ENCODE results near the gene MAN1A1. TPM values are rescaled to one million over a fixed set of nuclear protein-coding genes. Genes with fewer than 3 reads are reported as not detected.

The MAN1A1 gene
- total and polyA plus RNA-seq, 7 donors: 10.2 to 143 (median 81.9) TPM

DNA sequence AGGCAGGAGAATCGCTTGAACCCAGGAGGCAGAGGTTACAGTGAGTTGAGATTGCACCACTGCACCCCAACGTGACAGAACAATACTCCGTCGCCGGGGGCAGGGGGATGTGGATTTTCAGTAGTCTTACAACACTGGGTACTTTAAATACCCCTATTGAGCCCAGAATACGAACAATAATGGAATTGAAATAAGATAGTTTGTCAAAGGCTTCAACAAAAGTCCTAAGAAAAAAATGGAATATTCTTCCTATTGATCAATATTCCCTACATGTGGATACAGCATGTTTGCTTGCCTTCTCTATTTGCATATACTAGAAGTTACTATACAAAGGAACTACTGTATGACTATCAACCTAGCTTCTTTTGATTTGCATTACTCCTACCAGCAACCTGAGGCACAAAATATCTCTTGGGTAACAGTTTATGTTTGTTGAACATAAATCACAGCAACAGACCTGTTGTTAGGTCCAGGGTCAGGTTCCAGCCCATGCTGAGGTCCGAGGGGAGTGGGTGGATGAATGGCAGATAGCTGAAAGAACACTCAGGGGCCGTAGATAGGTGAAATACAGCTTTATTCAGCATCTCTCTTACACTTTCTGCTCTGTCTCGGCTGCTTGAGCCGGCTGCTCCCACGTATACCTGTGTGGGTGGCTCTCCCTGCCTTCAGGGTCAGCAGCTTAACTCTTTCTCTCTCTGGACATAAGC lies 23.8 kb downstream of the MAN1A1 start:
- Histone ChIP-seq H3K4me1 (peaks cover 0 to 33% (median 21%) of the 10 kb centered on the region in 4 donors), H3K9me3 (no peaks in the 10 kb centered on the region), H3K4me3 (no peak overlapping the region), H3K36me3 (peaks cover 0 to 4% (median 0%) of the 10 kb centered on the region in 4 donors), H3K27me3 (no peaks in the 10 kb centered on the region), H3K27ac (no peak overlapping the region)
- intact Hi-C loops (cut with DNase I): loop anchor here (5.0 kb wide), 1 partner anchor 193 kb away; no protein-coding TSS in a partner anchor
- TF ChIP-seq POLR2AphosphoS5 (IDR thresholded peaks at IDR 0.05) (no peak), EP300 (IDR thresholded peaks at IDR 0.05) (no peak), POLR2A (IDR thresholded peaks at IDR 0.05) (no peak)
- TF ChIP-seq, protein P1, sequence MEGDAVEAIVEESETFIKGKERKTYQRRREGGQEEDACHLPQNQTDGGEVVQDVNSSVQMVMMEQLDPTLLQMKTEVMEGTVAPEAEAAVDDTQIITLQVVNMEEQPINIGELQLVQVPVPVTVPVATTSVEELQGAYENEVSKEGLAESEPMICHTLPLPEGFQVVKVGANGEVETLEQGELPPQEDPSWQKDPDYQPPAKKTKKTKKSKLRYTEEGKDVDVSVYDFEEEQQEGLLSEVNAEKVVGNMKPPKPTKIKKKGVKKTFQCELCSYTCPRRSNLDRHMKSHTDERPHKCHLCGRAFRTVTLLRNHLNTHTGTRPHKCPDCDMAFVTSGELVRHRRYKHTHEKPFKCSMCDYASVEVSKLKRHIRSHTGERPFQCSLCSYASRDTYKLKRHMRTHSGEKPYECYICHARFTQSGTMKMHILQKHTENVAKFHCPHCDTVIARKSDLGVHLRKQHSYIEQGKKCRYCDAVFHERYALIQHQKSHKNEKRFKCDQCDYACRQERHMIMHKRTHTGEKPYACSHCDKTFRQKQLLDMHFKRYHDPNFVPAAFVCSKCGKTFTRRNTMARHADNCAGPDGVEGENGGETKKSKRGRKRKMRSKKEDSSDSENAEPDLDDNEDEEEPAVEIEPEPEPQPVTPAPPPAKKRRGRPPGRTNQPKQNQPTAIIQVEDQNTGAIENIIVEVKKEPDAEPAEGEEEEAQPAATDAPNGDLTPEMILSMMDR (IDR thresholded peaks at IDR 0.05): no peak
- WGBS, 2 donors: 94% methylated on average over 11 of the region's 11 CpGs
- no peak for DNase-seq

DNA sequence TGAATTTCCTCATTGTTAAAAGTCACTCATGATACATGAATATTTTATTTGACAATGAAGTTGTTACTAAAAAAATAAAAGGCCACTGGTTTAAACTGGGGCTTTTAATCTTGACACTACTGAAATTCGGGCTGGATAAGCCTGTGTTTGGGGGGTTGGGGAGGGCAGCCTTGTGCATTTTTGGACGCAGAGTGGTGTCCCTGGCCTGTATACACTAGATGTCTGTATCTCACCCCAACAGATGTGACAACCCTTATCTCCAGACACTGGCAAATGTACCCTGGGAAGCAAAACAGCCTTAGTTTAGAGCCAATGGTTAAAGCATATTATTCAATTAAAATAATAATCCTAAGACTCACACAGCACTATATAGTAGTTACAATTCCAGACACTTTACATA lies 24.8 kb downstream of the MAN1A1 start:
- 87 to 95% methylated on average over 2 of the region's 2 CpGs for WGBS, 2 donors
- H3K27ac ChIP-seq: no peak overlapping the region
- no peaks in the 10 kb centered on the region for H3K27me3 ChIP-seq
- H3K4me3 ChIP-seq: no peak overlapping the region
- H3K36me3 ChIP-seq: peaks cover 0 to 4% (median 0%) of the 10 kb centered on the region in 4 donors
- peaks cover 0 to 24% (median 20%) of the 10 kb centered on the region in 4 donors for H3K4me1 ChIP-seq
- no peak for DNase-seq
- TF ChIP-seq EP300 (IDR thresholded peaks at IDR 0.05) (no peak), POLR2AphosphoS5 (IDR thresholded peaks at IDR 0.05) (no peak), POLR2A (IDR thresholded peaks at IDR 0.05) (no peak)
- TF ChIP-seq, protein P1 (IDR thresholded peaks at IDR 0.05): no peak
- H3K9me3 ChIP-seq: no peaks in the 10 kb centered on the region
- intact Hi-C loops (cut with DNase I): loop anchor here (5.0 kb wide), 1 partner anchor 192 kb away; no protein-coding TSS in a partner anchor

DNA sequence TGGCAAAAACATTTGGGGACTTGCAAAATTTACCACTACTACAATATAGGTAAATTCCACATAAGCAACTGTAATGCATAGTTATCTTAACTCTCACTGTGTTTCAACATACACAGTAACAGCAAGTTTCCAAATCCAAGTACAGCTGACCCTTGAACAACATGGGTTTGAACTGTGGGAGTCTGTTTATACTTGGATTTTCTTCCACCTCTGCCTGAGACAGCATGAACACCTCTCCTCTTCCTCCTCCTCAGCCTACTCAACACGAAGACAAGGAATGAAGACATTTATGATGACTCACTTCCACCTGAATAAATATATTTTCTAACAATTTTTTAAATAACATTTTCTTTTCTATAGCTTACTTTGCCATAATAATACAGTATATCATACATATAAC lies 25.6 kb downstream of the MAN1A1 start:
- H3K9me3 ChIP-seq: no peaks in the 10 kb centered on the region
- H3K36me3 ChIP-seq: peaks cover 0 to 4% (median 0%) of the 10 kb centered on the region in 4 donors
- no peak overlapping the region for H3K4me3 ChIP-seq
- no peaks in the 10 kb centered on the region for H3K27me3 ChIP-seq
- TF ChIP-seq, protein P1 (IDR thresholded peaks at IDR 0.05): no peak
- TF ChIP-seq POLR2AphosphoS5 (IDR thresholded peaks at IDR 0.05): no peak
- TF ChIP-seq EP300 (IDR thresholded peaks at IDR 0.05): no peak
- no peak for TF ChIP-seq POLR2A (IDR thresholded peaks at IDR 0.05)
- intact Hi-C loops (cut with DNase I): no loop called here
- no peak for DNase-seq
- H3K27ac ChIP-seq: no peak overlapping the region
- peaks cover 0 to 16% (median 15%) of the 10 kb centered on the region in 4 donors for H3K4me1 ChIP-seq
- 63 to 67% methylated on average over 1 of the region's 1 CpG for WGBS, 2 donors

DNA sequence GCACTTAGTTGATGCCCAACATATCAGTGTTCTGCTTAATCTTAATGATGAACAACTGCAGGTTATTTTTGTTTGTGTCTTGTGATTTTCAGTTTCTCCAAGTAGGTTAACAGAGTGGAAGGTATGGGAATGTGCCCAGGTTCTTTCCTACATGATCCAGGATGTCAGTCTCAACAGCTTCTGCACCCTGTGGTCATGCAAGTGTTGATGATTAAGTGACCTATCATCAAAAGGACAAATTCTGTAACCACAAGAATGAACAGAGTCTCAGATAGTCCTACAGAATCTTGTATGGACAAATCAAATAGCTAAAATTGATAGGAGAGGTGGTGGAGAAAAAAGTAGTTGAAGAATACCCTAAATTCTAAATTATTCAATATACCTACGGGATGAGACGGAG lies 26.1 kb downstream of the MAN1A1 start:
- intact Hi-C loops (cut with DNase I): no loop called here
- TF ChIP-seq POLR2AphosphoS5 (IDR thresholded peaks at IDR 0.05) (no peak), EP300 (IDR thresholded peaks at IDR 0.05) (no peak), POLR2A (IDR thresholded peaks at IDR 0.05) (no peak)
- TF ChIP-seq, protein P1 (IDR thresholded peaks at IDR 0.05): no peak
- WGBS, 2 donors: 98 to 100% methylated on average over 2 of the region's 2 CpGs

More for the DNA sequence above, 26.1 kb downstream of the MAN1A1 start:
- H3K4me3 ChIP-seq: no peak overlapping the region
- H3K9me3 ChIP-seq: no peaks in the 10 kb centered on the region
- H3K36me3 ChIP-seq: peaks cover 0 to 4% (median 0%) of the 10 kb centered on the region in 4 donors
- no peaks in the 10 kb centered on the region for H3K27me3 ChIP-seq
- H3K4me1 ChIP-seq: peaks cover 0 to 11% (median 10%) of the 10 kb centered on the region in 4 donors
- DNase-seq: no peak
- H3K27ac ChIP-seq: no peak overlapping the region

All from sigmoid colon (tissue), 7 donors.